Islet of Langerhans (tissue), 1 donor: ENCODE measurements around the gene STK11IP.

ENCODE experiments used
- FAIRE-seq: peaks from one replicate; lab custom pipeline; 2011; peaks lifted over from hg19 to GRCh38; lab: Jason Lieb, UNC

Gene STK11IP

DNA sequence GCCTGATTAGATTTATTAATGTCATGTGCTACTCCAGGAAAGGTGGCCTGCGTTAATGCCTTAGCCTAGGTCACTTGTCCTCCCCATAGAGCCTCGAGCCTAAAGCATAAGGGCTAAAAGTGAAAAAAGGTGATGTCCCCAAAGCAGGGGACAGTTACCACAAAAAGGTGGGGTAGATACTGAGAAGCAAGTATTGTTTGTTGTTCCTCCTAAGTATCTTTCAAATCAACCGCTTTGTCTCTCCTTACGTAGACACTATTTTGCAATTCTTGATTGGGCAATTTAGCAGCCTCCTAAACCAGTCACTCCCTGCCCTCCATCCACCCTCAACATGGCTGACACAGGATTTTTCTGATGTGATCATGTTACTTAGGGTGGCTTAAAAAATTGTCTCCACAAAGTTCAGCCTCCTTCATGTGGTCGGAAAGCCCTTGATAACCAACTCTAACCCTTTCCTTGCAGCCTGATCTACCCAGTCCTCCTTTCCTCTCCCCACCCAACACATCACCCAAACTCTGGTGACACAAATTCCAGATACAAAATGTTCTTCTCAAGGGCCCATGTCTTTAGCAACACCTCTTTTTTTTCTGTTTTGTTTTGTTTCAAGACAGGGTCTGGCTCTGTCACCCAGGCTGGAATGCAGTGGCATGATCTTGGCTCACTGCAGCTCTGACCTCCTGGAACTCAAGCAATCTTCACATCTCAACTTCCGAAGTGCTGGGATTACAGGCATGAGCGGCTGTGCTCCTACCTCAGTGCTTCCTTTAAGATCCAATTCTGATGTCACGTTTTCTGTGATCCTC, 18.6 kb upstream of the STK11IP start:
- no peak for FAIRE-seq

DNA sequence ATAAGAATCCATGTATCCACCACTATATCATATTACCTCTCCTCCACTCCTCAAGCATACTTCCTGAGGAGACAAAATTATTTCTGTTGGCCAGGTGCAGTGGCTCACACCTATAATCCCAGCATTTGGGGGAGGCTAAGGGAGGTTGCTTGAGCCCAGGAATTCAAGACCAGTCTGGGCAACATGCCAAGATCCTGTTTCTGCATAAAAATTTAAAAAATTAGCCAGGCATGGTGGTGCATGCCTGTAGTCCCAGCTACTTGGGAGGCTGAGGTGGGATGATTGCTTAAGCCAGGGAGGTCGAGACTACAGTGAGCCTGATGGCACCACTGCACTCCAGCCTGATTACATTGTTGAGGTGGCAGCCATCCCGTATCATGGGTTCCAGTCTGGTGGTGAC, 16.3 kb upstream of the STK11IP start:
- no peak for FAIRE-seq

DNA sequence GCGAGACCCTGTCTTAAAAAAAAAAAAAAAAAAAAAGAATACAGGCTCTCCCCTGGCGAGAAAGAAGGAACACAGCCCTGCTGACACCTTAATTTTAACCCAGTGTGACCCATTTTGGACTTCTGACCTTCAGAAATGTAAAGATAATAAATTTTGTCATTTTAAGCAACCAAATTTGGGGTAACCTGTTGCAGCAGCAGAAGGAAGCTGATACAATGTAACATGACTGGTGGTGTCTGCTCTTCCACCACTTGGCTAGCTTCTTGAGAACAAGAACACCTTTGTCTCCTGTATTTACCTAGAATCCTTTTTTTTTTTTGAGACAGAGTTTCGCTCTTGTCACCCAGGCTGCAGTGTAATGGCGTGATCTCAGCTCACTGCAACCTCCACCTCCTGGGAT, 6.6 kb upstream of the STK11IP start:
- no peak for FAIRE-seq

DNA sequence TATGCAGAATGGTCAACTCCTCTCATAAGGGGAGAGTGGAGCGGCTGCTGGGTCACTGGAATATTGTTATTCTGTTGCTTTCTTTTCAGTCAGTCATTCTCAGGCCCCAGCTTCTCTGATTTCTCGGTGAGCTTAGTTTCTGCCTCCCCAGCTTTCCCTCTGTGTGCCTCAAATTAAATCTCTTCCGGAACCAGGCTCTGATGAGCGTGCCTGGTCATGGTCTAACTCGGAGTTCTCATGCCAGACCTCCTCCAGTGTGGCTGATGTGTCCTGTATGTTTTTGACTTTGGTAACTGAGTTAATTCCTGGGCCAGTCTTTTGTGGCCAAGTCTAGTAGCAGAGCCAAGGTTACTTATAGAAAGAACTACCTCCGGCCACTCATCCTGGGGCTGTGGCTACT, 4.9 kb upstream of the STK11IP start:
- no peak for FAIRE-seq

DNA sequence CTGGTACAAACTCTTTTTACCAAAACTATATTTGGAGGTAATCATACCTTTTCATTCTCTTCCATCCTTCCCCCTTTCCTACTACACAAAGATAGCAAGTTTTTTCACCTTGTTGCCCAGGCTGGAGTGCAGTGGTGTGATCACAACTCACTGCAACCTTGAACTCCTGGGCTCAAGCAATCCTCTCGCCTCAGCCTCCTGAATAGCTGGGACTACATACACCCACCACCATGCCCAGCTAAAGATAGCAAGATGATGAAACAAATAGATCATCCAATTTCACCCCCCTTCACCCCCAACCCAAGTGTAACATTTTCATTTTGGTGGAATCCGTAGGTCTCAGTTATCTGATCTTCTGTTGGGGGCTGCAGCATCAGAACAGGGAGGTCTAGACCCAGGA, 4.5 kb upstream of the STK11IP start:
- FAIRE-seq: no peak

DNA sequence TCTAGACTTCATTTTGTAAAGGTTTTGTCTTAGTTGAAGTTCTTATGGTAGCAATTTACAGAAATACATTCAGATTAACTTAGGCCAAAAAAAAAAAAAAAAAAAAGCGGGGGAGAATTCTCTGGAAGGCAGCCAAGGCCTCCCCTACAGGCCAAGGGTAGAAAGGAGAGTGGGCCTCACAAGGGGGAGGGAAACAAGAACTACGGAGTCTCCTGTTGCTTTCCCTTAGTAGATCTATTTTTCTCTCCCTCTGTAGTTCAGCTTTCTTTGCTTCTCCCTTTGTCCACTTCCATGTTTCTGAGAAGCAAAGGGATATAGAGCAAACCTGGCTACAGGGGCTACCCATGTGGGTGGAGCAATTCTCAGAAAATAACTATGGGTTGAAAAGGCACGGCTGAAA, 2.4 kb upstream of the STK11IP start:
- no peak for FAIRE-seq

DNA sequence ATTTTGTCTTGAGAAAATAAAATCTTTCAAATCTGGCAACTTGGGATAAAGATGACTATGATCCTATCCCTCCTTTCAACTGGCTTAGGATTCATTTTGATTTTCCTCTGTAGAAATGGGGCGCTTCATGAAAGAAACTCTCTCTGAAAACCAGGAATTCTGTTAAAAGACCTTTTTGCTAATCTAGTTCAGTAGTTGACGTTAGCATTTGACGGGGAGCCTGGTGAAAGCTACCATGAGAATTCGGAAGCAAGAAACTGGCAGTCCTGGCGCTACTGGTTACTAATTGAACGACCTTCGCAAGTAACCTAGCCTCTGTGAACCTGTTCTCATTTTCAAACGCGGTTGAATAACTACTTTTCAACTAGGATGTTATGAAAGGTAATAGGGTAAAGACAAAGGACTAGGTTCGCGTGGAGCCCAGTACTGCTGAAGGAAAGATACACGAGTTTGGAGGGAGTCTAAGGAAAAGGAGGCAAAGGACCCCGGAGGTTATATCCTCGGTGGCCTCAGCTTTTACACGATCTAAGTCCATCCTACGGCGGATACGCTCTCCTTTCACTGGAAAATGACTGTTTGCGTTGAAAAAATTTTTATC, 604 bp upstream of the STK11IP start:
- FAIRE-seq: no peak

DNA sequence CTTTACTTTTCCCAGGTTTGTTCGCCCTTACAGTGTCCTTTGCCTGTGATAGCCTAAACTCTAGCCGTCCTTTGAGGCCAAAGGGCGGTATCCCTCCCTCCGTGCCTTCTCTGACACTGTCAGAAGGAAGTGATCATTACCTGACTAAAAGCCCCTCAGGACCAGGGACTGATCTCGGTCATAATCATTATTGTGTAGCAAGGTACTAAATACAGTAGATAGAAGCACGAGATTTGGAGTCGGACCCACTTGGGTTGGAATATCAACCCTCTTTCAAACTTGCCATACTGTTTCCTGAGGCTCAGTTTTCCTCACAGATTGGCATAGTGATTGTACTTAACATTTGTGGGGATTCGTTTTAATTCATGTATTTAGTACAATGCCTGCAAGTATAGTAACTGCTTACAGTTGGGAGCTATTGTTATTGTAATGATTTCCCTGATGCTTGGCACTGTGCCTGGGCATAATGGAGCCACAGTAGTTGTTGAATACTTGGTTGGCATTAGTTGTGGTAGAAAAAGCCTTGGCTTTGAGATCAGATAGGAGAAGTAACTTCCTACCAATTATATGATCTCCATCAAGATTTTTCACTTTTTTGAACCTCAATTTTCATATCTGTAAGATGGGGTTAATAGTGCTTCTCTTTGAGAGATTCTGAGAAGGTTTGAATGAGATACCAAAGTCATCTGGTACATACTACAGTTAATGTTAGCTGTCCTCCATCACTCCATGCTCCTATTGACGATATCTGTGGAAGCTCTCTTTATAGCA, 836 bp downstream of the STK11IP start:
- no peak for FAIRE-seq

DNA sequence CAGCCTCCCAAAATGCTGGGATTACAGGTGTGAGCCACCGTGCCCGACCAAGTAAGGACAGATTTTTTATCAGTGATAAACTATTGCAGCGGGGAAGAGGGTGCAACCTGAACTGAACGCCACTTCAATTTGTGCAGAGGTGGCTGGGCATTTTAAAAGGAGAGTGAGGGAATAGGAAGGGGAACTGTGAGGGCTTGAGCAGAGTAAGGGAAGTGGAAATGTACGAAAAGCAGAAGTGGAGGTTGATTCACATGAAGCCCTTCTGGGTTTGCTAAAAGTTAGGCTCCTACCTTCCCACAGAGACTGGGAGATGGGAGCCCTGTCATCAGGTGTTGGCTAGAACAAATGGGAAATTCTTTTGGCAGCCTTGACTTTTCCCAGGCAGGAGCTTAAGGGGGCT, 6.1 kb downstream of the STK11IP start:
- no peak for FAIRE-seq

DNA sequence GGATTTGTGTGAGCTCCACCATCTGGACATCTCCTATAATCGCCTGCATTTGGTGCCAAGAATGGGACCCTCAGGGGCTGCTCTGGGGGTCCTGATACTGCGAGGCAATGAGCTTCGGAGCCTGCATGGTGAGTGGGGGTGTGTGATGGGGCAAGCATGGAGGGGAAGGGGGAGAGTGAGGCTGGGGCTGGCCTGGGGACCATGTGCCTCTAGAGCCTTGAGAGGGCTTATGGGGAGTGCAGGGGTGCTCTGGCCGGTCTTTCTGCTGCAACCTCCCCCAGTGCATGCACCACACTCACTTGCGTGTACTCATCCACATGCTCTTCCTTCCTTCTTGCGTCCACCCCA, 7.9 kb downstream of the STK11IP start:
- FAIRE-seq: no peak

DNA sequence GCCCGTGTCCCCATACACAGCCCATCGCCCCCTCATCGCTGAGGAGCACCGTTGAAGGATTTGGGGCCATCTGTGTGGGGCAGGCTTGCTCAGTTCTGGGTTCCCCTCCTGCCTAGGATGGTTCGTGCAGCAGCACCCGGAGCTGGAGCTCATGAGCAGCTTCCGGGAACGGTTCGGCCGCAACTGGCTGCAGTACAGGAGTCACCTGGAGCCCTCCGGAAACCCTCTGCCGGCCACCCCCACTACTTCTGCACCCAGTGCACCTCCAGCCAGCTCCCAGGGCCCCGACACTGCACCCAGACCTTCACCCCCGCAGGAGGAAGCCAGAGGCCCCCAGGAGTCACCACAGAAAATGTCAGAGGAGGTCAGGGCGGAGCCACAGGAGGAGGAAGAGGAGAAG, 10.3 kb downstream of the STK11IP start:
- no peak for FAIRE-seq

DNA sequence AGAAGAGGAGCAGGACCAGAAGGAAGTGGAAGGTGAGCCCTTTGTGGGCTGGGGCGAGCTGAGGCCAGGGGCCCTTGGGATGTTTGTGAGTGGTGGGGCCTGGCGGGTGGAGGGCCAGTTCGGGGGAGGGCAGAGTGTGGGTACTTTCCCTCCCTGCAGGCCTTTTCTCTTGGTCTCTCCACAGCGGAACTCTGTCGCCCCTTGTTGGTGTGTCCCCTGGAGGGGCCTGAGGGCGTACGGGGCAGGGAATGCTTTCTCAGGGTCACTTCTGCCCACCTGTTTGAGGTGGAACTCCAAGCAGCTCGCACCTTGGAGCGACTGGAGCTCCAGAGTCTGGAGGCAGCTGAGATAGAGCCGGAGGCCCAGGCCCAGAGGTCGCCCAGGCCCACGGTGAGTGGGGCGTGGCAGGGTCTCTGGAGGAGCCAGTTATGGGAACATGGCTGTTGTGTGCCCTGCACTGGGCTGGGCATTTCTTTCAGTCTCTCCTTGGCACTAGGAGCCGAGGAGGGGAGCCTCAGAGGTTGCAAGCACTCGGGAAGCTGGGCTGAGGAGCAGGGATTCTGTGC, 10.8 kb downstream of the STK11IP start:
- no peak for FAIRE-seq

DNA sequence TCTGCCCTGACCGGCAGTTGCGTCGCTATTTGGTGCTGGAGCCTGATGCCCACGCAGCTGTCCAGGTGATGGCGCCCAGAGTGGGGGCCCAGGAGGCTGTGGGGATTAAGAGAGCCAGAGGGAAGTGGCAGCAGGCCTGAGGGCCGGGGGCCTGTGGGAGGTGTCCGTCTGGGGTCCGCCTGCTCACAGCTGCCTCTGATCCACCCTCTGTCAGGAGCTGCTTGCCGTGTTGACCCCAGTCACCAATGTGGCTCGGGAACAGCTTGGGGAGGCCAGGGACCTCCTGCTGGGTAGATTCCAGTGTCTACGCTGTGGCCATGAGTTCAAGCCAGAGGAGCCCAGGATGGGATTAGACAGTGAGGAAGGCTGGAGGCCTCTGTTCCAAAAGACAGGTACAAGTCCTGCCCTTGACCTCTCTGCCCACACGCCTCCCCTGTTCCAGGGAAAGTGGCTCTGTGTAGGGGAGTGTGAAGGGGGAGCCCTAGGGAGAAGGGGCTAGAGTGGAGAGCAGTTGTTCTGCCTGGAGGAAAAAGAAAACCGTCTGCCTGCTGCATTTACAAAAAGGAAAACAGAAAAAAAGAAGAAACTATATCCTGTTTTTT, 11.6 kb downstream of the STK11IP start:
- no peak for FAIRE-seq

DNA sequence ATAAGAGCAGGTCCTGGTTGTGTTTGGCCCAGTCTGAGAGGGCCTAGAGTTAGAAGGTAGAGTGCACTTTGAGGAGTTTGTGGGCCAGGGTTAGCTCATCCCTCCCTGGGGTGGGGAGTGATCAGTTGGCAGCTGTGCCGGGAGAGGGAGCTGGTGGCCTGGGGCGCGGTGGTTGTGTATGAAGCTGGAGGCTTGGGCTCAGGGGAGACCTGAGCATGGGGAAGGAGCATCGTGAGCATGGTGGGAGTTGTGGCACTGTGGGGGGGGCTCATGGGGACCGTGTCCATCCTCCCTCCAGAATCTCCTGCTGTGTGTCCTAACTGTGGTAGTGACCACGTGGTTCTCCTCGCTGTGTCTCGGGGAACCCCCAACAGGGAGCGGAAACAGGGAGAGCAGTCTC, 13.6 kb downstream of the STK11IP start:
- no peak for FAIRE-seq

DNA sequence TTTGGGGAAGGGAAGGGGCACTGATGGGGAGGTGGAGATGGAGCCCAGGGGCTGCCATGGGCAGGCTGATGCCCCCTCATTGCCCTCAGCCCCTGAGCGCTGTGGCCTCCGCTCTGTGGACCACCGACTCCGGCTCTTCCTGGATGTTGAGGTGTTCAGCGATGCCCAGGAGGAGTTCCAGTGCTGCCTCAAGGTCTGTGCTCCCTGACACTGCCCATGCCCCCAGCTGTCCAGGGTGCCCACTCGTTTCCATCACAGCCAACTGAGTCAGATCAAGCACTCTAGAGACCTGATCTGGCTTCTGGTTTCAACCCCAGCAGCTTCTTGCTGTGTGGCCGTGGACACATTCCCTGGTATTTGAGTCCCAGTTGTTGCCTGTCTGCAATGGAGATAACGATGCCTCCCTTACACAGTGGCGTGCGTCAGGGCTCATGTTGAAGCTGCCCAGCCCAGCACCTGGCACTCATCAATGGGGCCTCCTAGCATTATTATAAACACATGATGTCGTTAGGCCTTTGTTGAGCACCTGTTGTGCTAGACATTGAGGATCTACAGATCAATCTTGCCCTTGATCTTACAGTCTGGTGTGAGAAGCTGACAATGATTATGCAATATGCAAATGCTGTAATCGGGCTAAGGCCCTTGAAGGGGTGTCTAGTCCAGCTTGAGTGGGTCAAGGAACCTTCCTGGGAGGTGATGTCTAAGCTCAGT, 14.4 kb downstream of the STK11IP start:
- FAIRE-seq: no peak

DNA sequence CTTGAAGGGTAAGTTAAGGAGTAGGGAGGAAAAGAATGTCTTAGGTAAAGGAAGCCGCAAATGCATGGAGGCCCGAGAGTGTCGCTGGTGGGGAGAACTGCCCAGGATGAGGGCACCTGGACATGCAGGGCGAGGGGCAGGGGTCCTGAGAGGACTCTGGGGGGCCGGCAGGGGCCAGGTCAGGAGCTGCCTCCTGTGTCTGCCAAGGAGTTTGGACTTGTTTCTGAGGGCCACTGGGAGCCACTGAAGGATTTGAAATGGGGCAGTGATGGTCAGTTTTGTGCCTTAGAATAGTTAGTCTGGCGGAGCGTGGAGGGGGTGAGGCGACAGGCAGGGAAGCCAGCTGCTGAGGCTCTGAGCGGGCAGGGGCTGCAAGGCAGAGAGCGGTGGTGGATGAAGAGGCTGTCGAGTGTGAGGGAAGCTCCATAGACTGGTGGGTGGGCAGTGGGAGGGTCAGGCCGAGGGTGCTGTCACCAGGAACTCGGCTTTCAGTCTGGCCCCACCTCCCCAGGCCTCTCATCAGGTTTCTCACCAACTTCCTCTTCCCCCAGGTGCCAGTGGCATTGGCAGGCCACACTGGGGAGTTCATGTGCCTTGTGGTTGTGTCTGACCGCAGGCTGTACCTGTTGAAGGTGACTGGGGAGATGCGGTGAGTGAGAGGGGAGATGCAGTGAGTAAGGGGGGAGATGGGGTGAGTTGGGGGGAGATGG, 15.1 kb downstream of the STK11IP start:
- FAIRE-seq: no peak

DNA sequence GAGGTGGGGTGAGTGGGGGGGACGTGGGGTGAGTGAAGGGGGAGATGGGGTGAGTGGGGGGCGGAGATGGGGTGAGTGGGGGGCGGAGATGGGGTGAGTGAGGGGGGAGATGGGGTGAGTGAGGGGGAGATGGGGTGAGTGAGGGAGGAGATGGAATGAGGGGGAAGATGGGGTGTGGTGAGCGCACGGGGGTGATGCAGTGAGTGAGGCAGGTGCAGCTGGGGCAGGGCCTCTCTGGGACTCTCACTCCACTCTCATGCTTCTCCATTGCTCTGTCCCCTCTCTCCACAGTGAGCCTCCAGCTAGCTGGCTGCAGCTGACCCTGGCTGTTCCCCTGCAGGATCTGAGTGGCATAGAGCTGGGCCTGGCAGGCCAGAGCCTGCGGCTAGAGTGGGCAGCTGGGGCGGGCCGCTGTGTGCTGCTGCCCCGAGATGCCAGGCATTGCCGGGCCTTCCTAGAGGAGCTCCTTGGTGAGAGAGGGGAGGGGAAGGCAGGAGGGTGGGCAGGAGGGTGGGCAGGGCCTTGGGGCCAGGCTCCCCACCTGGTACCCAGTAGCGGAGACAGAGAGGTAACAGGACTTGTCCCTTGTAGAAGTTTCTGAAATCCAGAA, 15.9 kb downstream of the STK11IP start:
- no peak for FAIRE-seq

DNA sequence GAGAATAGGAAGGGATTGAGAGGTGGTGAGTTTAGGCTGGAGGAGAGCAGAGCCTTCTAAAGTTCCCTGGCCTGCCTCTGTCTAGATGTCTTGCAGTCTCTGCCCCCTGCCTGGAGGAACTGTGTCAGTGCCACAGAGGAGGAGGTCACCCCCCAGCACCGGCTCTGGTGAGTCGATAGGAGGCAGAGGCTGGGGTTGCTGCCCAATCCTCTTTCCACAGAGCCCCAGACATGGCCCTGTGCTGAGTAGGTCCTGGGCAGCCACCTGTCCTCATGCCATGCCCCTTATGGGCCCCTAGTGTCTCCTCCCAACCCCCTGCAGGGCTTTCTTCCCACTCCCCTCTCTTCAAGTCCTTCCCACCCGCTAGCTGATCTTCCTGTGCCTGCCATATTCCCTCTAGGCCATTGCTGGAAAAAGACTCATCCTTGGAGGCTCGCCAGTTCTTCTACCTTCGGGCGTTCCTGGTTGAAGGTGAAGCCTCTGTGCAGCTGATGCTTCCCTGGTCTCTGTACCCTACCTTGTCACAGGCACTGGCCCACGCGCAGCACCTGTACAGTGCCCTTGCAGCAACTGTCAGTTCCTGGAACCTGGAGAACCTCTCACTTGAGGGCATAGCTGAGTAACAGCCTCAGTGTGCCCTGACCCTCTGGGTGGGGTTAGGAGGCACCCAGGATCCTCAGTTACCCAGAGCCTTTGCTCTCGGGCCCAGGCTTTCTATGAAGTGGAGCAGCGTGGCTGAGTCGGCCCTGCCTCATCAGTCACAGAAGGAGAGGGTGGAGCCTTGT, 16.6 kb downstream of the STK11IP start:
- FAIRE-seq: no peak

DNA sequence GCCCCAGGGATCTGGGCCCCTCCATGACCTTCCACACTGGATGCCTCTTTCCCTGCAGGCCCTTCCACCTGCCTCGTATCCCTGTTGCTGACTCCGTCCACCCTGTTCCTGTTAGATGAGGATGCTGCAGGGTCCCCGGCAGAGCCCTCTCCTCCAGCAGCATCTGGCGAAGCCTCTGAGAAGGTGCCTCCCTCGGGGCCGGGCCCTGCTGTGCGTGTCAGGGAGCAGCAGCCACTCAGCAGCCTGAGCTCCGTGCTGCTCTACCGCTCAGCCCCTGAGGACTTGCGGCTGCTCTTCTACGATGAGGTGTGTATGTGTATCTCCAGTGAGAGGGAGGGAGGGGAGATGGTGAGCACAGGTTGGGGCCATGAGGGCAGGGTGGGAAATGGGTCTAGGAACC, 17.4 kb downstream of the STK11IP start:
- no peak for FAIRE-seq

DNA sequence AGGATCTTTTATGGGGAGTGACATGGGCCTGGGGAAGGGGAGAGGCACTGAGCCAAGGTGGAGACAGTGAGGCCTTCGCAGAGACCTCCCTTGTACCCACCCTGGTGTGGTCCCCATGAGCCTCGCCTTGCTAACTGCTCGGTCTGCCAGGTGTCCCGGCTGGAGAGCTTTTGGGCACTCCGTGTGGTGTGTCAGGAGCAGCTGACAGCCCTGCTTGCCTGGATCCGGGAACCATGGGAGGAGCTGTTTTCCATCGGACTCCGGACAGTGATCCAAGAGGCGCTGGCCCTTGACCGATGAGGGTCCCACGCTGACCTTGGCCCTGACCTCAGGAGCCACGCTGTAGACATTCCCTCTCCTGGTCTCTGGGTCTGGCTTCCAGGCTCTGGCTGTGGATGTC, 18.2 kb downstream of the STK11IP start:
- FAIRE-seq: no peak
